ENCODE results near the gene DACH1. TPM values are rescaled to one million over a fixed set of nuclear protein-coding genes. Genes with fewer than 3 reads are reported as not detected.

Gene DACH1
- total RNA-seq, 1 experiment from 2014 or later: 1.2 TPM

DNA sequence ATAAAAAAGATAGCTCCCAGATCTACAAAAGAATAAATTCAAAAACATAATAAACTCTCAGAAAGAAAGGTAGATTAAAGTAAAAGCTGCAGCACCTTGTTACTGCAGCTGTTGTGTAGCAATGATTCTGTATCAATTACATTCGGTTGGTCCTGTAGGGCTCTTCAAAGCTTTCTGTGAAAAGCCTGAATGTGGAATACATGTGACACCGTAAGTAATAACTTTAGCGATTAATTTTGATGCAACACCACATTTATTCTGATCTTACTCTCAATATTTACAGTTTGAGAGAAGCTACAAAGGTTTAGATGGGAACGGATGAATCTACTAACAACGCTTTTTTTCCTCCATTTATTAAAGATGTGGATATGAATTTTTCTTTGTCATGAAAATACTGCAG is 279.2 kb downstream of the DACH1 start:
- Histone ChIP-seq H3K27me3 (replicated peaks; ENCODE audit: control insufficient read depth, insufficient read depth, low read length) (no peaks in the 10 kb centered on the region), H3K9me3 (no peaks in the 10 kb centered on the region), H3K4me1 (no peaks in the 10 kb centered on the region), H3K4me3 (ENCODE audit: low read depth, low read length) (no peak overlapping the region), H3K36me3 (ENCODE audit: control insufficient read depth, insufficient read depth, low read length) (no peaks in the 10 kb centered on the region)
- ChIA-PET CTCF (no interaction called here), POLR2A (no interaction called here)
- TF ChIP-seq, protein P1, sequence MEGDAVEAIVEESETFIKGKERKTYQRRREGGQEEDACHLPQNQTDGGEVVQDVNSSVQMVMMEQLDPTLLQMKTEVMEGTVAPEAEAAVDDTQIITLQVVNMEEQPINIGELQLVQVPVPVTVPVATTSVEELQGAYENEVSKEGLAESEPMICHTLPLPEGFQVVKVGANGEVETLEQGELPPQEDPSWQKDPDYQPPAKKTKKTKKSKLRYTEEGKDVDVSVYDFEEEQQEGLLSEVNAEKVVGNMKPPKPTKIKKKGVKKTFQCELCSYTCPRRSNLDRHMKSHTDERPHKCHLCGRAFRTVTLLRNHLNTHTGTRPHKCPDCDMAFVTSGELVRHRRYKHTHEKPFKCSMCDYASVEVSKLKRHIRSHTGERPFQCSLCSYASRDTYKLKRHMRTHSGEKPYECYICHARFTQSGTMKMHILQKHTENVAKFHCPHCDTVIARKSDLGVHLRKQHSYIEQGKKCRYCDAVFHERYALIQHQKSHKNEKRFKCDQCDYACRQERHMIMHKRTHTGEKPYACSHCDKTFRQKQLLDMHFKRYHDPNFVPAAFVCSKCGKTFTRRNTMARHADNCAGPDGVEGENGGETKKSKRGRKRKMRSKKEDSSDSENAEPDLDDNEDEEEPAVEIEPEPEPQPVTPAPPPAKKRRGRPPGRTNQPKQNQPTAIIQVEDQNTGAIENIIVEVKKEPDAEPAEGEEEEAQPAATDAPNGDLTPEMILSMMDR (IDR thresholded peaks at IDR 0.05; ENCODE audit: insufficient read depth in 1 of 2, low read depth in 1 of 2, low read length in 1 of 2, severe bottlenecking in 1 of 2, unreplicated experiment in 1 of 2): no peak
- H3K27ac Mint-ChIP-seq (ENCODE audit: unreplicated experiment): no peak overlapping the region
- H3K9me3 Mint-ChIP-seq (ENCODE audit: unreplicated experiment): no peaks in the 10 kb centered on the region
- H3K36me3 Mint-ChIP-seq (ENCODE audit: insufficient read depth, unreplicated experiment): no peaks in the 10 kb centered on the region
- intact Hi-C loops (cut with micrococcal nuclease; ENCODE audit: unreplicated experiment): no loop called here
- H3K4me3 Mint-ChIP-seq (ENCODE audit: unreplicated experiment): no peak overlapping the region
- BruUV-seq (replicated peaks): no TSS peak
- H3K4me1 Mint-ChIP-seq (ENCODE audit: low read depth, unreplicated experiment): no peaks in the 10 kb centered on the region
- no peaks in the 10 kb centered on the region for H3K27me3 Mint-ChIP-seq (ENCODE audit: insufficient read depth, unreplicated experiment)
- no peak for DNase-seq

DNA sequence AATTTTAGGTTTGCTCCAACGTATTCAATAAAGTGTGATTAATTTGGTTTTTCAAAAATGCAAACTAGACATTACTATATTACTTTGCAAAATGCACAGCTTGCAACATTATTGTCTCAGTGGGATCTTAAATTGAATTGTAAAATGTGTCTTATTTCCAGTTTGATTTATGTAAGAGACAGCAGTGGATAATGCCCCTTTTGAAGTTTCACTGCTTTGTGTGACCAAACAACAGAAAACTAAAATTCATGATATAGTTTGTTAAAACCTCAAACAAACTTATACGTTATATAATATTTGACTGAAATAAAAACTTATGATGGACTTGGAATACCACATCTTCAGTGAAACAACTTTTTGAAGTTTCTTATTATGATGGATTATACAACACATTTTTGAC is 279.8 kb downstream of the DACH1 start:
- no peaks in the 10 kb centered on the region for H3K9me3 Mint-ChIP-seq (ENCODE audit: unreplicated experiment)
- H3K4me3 Mint-ChIP-seq (ENCODE audit: unreplicated experiment): no peak overlapping the region
- H3K27me3 ChIP-seq (replicated peaks; ENCODE audit: control insufficient read depth, insufficient read depth, low read length): no peaks in the 10 kb centered on the region
- H3K4me1 ChIP-seq: no peaks in the 10 kb centered on the region
- TF ChIP-seq, protein P1 (IDR thresholded peaks at IDR 0.05; ENCODE audit: insufficient read depth in 1 of 2, low read depth in 1 of 2, low read length in 1 of 2, severe bottlenecking in 1 of 2, unreplicated experiment in 1 of 2): no peak
- no peaks in the 10 kb centered on the region for H3K9me3 ChIP-seq
- no peaks in the 10 kb centered on the region for H3K36me3 ChIP-seq (ENCODE audit: control insufficient read depth, insufficient read depth, low read length)
- intact Hi-C loops (cut with micrococcal nuclease; ENCODE audit: unreplicated experiment): no loop called here
- no TSS peak for BruUV-seq (replicated peaks)
- H3K4me1 Mint-ChIP-seq (ENCODE audit: low read depth, unreplicated experiment): no peaks in the 10 kb centered on the region
- H3K4me3 ChIP-seq (ENCODE audit: low read depth, low read length): no peak overlapping the region
- ChIA-PET CTCF (no interaction called here), POLR2A (no interaction called here)
- H3K27ac Mint-ChIP-seq (ENCODE audit: unreplicated experiment): no peak overlapping the region
- no peaks in the 10 kb centered on the region for H3K27me3 Mint-ChIP-seq (ENCODE audit: insufficient read depth, unreplicated experiment)
- no peak for DNase-seq
- no peaks in the 10 kb centered on the region for H3K36me3 Mint-ChIP-seq (ENCODE audit: insufficient read depth, unreplicated experiment)

GRCh38 chr13:71583581-71583980 is 283.4 kb downstream of the DACH1 start:
- Histone ChIP-seq H3K27me3 (replicated peaks; ENCODE audit: control insufficient read depth, insufficient read depth, low read length) (no peaks in the 10 kb centered on the region), H3K9me3 (no peaks in the 10 kb centered on the region), H3K36me3 (ENCODE audit: control insufficient read depth, insufficient read depth, low read length) (no peaks in the 10 kb centered on the region), H3K4me1 (no peaks in the 10 kb centered on the region), H3K4me3 (ENCODE audit: low read depth, low read length) (no peak overlapping the region)
- intact Hi-C loops (cut with micrococcal nuclease; ENCODE audit: unreplicated experiment): no loop called here
- POLR2A ChIA-PET: no interaction called here
- H3K9me3 Mint-ChIP-seq (ENCODE audit: unreplicated experiment): no peaks in the 10 kb centered on the region
- no peaks in the 10 kb centered on the region for H3K36me3 Mint-ChIP-seq (ENCODE audit: insufficient read depth, unreplicated experiment)
- H3K27me3 Mint-ChIP-seq (ENCODE audit: insufficient read depth, unreplicated experiment): no peaks in the 10 kb centered on the region
- CTCF ChIA-PET: no interaction called here
- H3K27ac Mint-ChIP-seq (ENCODE audit: unreplicated experiment): no peak overlapping the region
- no TSS peak for BruUV-seq (replicated peaks)
- TF ChIP-seq, protein P1 (IDR thresholded peaks at IDR 0.05; ENCODE audit: insufficient read depth in 1 of 2, low read depth in 1 of 2, low read length in 1 of 2, severe bottlenecking in 1 of 2, unreplicated experiment in 1 of 2): no peak
- no peak for DNase-seq
- no peaks in the 10 kb centered on the region for H3K4me1 Mint-ChIP-seq (ENCODE audit: low read depth, unreplicated experiment)
- no peak overlapping the region for H3K4me3 Mint-ChIP-seq (ENCODE audit: unreplicated experiment)

Measured in Caco-2 (cell line).